Measurements from ENCODE around the gene LEMD2. TPM values are rescaled to one million over a fixed set of nuclear protein-coding genes. Genes with fewer than 3 reads are reported as not detected.

The LEMD2 gene
- polyA plus RNA-seq, 2 of the 4 experiments (the other 2 are of a cell fraction): 43.2 to 48.8 TPM

GRCh38 chr6:33766921-33767907 is 21.7 kb downstream of the LEMD2 start:
- Histone ChIP-seq H3K4me2 (no peak overlapping the region), H3K4me3 (no peak overlapping the region), H3K4me1 (peaks cover 17% of the 10 kb centered on the region), H3K27ac (no peak overlapping the region), H3K9me3 (no peaks in the 10 kb centered on the region)
- ATAC-seq (no peak), FAIRE-seq (no peak), DNase-seq (ENCODE audit: low read depth in 1 of 2, low spot score in 1 of 2) (no peak)
- POLR2A ChIA-PET: no interaction called here
- CTCF ChIA-PET: interaction anchor here (0.9 to 9.9 kb wide), 21 partner anchors 8 to 395 kb away, joined by 3 to 100 read pairs (median 4); partner anchors contain the start of genes BAK1, GRM4, IP6K3 and UQCC2
- WGBS (ENCODE audit: missing lambda C conversion rate): 43% methylated on average over 9 of the region's 11 CpGs
- TF ChIP-seq POLR2A (IDR thresholded peaks at IDR 0.05; ENCODE audit: low read length): no peak
- TF ChIP-seq ZFP36 (IDR thresholded peaks at IDR 0.05; ENCODE audit: borderline replicate concordance, partially characterized antibody): no peak
- TF ChIP-seq RAD21 (conservative IDR thresholded peaks at IDR 0.05 in 1 of 2, IDR thresholded peaks at IDR 0.05 in 1 of 2): no peak
- no peak for TF ChIP-seq USF2 (IDR thresholded peaks at IDR 0.05)
- no peak for TF ChIP-seq ESRRA (IDR thresholded peaks at IDR 0.05; ENCODE audit: borderline replicate concordance, low read length)
- no peak for TF ChIP-seq CHD2 (IDR thresholded peaks at IDR 0.05; ENCODE audit: low read length, partially characterized antibody)
- no peak for TF ChIP-seq PBX3 (IDR thresholded peaks at IDR 0.05)
- TF ChIP-seq KDM1A (IDR thresholded peaks at IDR 0.05; ENCODE audit: low read depth): no peak
- no peak for TF ChIP-seq CTCF (IDR thresholded peaks at IDR 0.05)
- no peak for TF ChIP-seq TP53 (CRISPR knock-in tag; IDR thresholded peaks at IDR 0.05)
- no peak for TF ChIP-seq KDM5A (IDR thresholded peaks at IDR 0.05)
- no peak for TF ChIP-seq HOXB13 (CRISPR knock-in tag; IDR thresholded peaks at IDR 0.05; ENCODE audit: low read depth)
- TF ChIP-seq HOXA7 (CRISPR knock-in tag; IDR thresholded peaks at IDR 0.05): no peak
- TF ChIP-seq HES2 (IDR thresholded peaks at IDR 0.05): no peak
- TF ChIP-seq EHF (CRISPR knock-in tag; IDR thresholded peaks at IDR 0.05): no peak
- no peak for TF ChIP-seq SMC3 (IDR thresholded peaks at IDR 0.05)

- FAIRE-seq: no peak
- no peak overlapping the region for H3K4me3 ChIP-seq
- no peak overlapping the region for H3K4me2 ChIP-seq
- 87% methylated on average over 9 of the region's 9 CpGs for WGBS (ENCODE audit: missing lambda C conversion rate)
- DNase-seq (ENCODE audit: low read depth in 1 of 2, low spot score in 1 of 2): no peak
- CTCF ChIA-PET: interaction anchor here (1.0 to 9.9 kb wide), 6 partner anchors 20 to 389 kb away, joined by 3 to 100 read pairs (median 4); partner anchors contain the start of genes IP6K3 and UQCC2
- peaks cover 18% of the 10 kb centered on the region; the same call in 1 of the 3 replicates for H3K4me1 ChIP-seq
- H3K27ac ChIP-seq: no peak overlapping the region
- no peaks in the 10 kb centered on the region for H3K9me3 ChIP-seq
- ATAC-seq: no peak
- POLR2A ChIA-PET: no interaction called here
- TF ChIP-seq PBX3 (IDR thresholded peaks at IDR 0.05) (no peak), TP53 (CRISPR knock-in tag; IDR thresholded peaks at IDR 0.05) (no peak), ELK1 (IDR thresholded peaks at IDR 0.05; ENCODE audit: low read depth, low read length) (no peak), NPAS2 (CRISPR knock-in tag; IDR thresholded peaks at IDR 0.05; ENCODE audit: borderline replicate concordance) (no peak), TFCP2L1 (CRISPR knock-in tag; IDR thresholded peaks at IDR 0.05) (no peak), RCOR1 (IDR thresholded peaks at IDR 0.05; ENCODE audit: low read depth, low read length) (no peak), SMC3 (IDR thresholded peaks at IDR 0.05) (no peak), CHD4 (IDR thresholded peaks at IDR 0.05; ENCODE audit: borderline replicate concordance) (no peak)
These were observed 23.6 kb downstream of the LEMD2 start for GRCh38 chr6:33765368-33765767.

Measured in A549 (cell line).